ENCODE data around the gene PAN3. TPM values are rescaled to one million over a fixed set of nuclear protein-coding genes. Genes with fewer than 3 reads are reported as not detected.

The PAN3 gene
- total RNA-seq, 1 experiment from 2014 or later: 48.5 TPM

- Histone ChIP-seq H3K9me3 (ENCODE audit: control insufficient read depth, low read depth, low read length) (no peaks in the 10 kb centered on the region), H4K20me1 (ENCODE audit: control insufficient read depth, insufficient read depth, insufficient read length) (no peaks in the 10 kb centered on the region), H3K23ac (ENCODE audit: insufficient read length, low read depth, low read length) (no peak overlapping the region), H3K4me2 (ENCODE audit: insufficient read depth, insufficient read length, low read length) (no peak overlapping the region), H2AFZ (ENCODE audit: low read length) (no peak overlapping the region), H2BK12ac (ENCODE audit: insufficient read length, low read depth, low read length) (no peak overlapping the region), H3K18ac (ENCODE audit: insufficient read length, low read depth, low read length) (no peak overlapping the region), H4K91ac (ENCODE audit: insufficient read length, low read depth, low read length) (no peak overlapping the region), H2BK5ac (ENCODE audit: insufficient read length, low read length) (no peak overlapping the region), H2AK5ac (ENCODE audit: insufficient read length, low read length) (no peak overlapping the region), H3K4ac (ENCODE audit: low read depth, low read length) (no peak overlapping the region), H4K8ac (replicated peaks; ENCODE audit: insufficient read length, low read depth, low read length) (no peak overlapping the region), H3T11ph (ENCODE audit: low read length) (no peak overlapping the region), H3K27me3 (ENCODE audit: insufficient read depth, low read length) (no peaks in the 10 kb centered on the region), H2BK120ac (ENCODE audit: low read depth, low read length, poor library complexity, severe bottlenecking) (no peak overlapping the region), H2BK20ac (ENCODE audit: low read depth, low read length, poor library complexity, severe bottlenecking) (no peak overlapping the region), H3K4me1 (ENCODE audit: insufficient read depth, low read length) (peaks cover 4% of the 10 kb centered on the region; the same call in 1 of the 2 replicates), H4K5ac (ENCODE audit: insufficient read length, low read depth, low read length) (no peak overlapping the region), H3K9ac (ENCODE audit: extremely low read depth, insufficient read length, low read length) (no peak overlapping the region), H3K23me2 (ENCODE audit: insufficient read length, low read depth, low read length, poor library complexity, severe bottlenecking) (no peaks in the 10 kb centered on the region), H3K56ac (ENCODE audit: insufficient read length, low read depth, low read length) (no peak overlapping the region), H2BK15ac (ENCODE audit: low read depth, low read length) (no peak overlapping the region), H3K79me1 (ENCODE audit: insufficient read depth, low read depth, low read length, poor library complexity, severe bottlenecking) (no peaks in the 10 kb centered on the region), H3K27ac (ENCODE audit: insufficient read length, low read depth, low read length) (peak overlapping the region; percentile 52), H3K79me2 (ENCODE audit: insufficient read depth, low read length) (no peaks in the 10 kb centered on the region), H3K14ac (ENCODE audit: insufficient read depth, low read length) (no peak overlapping the region)
- Mint-ChIP-seq H3K27me3 (ENCODE audit: low read depth) (no peaks in the 10 kb centered on the region), H3K36me3 (ENCODE audit: insufficient read depth in 1 of 3, low read depth in 3 of 3) (peaks cover 15 to 36% (median 31%) of the 10 kb centered on the region in 3 experiments; a peak in 6 of 7 replicates), H3K4me1 (peaks cover 49 to 53% of the 10 kb centered on the region in 2 experiments), H3K4me3 (no peak overlapping the region), H3K27ac (peak overlapping the region; percentile 23 to 90 (median 65); a peak in 5 of 7 replicates), H3K9me3 (no peaks in the 10 kb centered on the region)
- no CpG with 5 or more reads among the region's 2 CpGs for WGBS (ENCODE audit: extremely low coverage, insufficient read length, low lambda C conversion rate)
- TF ChIP-seq CTCF (conservative IDR thresholded peaks at IDR 0.05): no peak
- no peak for DNase-seq
These were observed 101.0 kb downstream of the PAN3 start for GRCh38 chr13:28239374-28239773.
